Loucy (cell line): ENCODE results near the gene JAG2.

Source experiments
- H2AFZ ChIP-seq: fragments of 200-600 bp; sonication (generic); 2 replicates; pipeline ENCODE4 v1.6.0; 2016; ENCODE audit warnings: antibody characterized with exemption, mild to moderate bottlenecking, low read length, moderate library complexity
- H3F3A ChIP-seq: fragments of 200-600 bp; 2 replicates; pipeline ENCODE4 v1.6.0; 2016; ENCODE audit warnings: antibody characterized with exemption, low read depth, mild to moderate bottlenecking
- H3K27me3 ChIP-seq: fragments of 200-600 bp; sonication (generic); 2 replicates; pipeline ENCODE4 v1.6.1; 2014; ENCODE audit warnings: low read length, mild to moderate bottlenecking; ENCODE audit not compliant: insufficient read depth, poor library complexity, severe bottlenecking
- H3K36me3 ChIP-seq: fragments of 200-600 bp; sonication (generic); 2 replicates; pipeline ENCODE4 v1.6.1; 2016; ENCODE audit warnings: low read length; ENCODE audit not compliant: insufficient read depth
- H3K4me1 ChIP-seq: fragments of 200-600 bp; sonication (generic); 2 replicates; pipeline ENCODE4 v1.5.1; 2014; ENCODE audit warnings: low read length, mild to moderate bottlenecking; ENCODE audit not compliant: insufficient read depth, poor library complexity, severe bottlenecking
- H3K4me2 ChIP-seq: fragments of 200-600 bp; sonication (generic); 2 replicates; pipeline ENCODE4 v1.6.0; 2014; ENCODE audit warnings: antibody characterized with exemption, low read length, low read depth, mild to moderate bottlenecking; ENCODE audit not compliant: poor library complexity, severe bottlenecking
- H3K4me3 ChIP-seq: fragments of 200-600 bp; sonication (generic); 2 replicates; pipeline ENCODE4 v1.5.1; 2014; ENCODE audit warnings: low read length, mild to moderate bottlenecking, mixed read lengths; ENCODE audit not compliant: poor library complexity, severe bottlenecking
- H3K79me2 ChIP-seq: fragments of 200-600 bp; sonication (generic); 2 replicates; pipeline ENCODE4 v1.6.1; 2014; ENCODE audit warnings: low read length; ENCODE audit not compliant: insufficient read depth
- H3K9ac ChIP-seq: fragments of 200-600 bp; sonication (generic); 2 replicates; pipeline ENCODE4 v1.6.0; 2014; ENCODE audit warnings: mild to moderate bottlenecking, low read depth, low read length, moderate library complexity; ENCODE audit not compliant: poor library complexity, severe bottlenecking
- H3K9me2 ChIP-seq: fragments of 200-600 bp; sonication (generic); replicated peaks from 2 replicates; pipeline ENCODE4 v1.6.1; 2016; ENCODE audit warnings: low read depth, low read length, mixed read lengths
- H3K9me3 ChIP-seq: fragments of 200-600 bp; sonication (generic); 2 replicates; pipeline ENCODE4 v1.6.1; 2014; ENCODE audit warnings: mild to moderate bottlenecking, antibody characterized with exemption, low read length, low read depth; ENCODE audit not compliant: insufficient read depth
- H4K20me1 ChIP-seq: fragments of 200-600 bp; sonication (generic); 2 replicates; pipeline ENCODE4 v1.6.0; 2014; ENCODE audit warnings: antibody characterized with exemption, low read length, mild to moderate bottlenecking; ENCODE audit not compliant: insufficient read depth, poor library complexity, severe bottlenecking
- CTCF ChIP-seq: fragments of 200-600 bp; sonication (generic); conservative IDR thresholded peaks from 2 replicates; pipeline ENCODE4 v1.5.1; 2014; ENCODE audit warnings: mild to moderate bottlenecking, antibody characterized with exemption, low read length
- EZH2phosphoT487 ChIP-seq: fragments of 200-600 bp; IDR thresholded peaks from 2 replicates; pipeline ENCODE4 v1.6.1; 2018; ENCODE audit warnings: antibody characterized with exemption, mild to moderate bottlenecking, moderate library complexity, borderline replicate concordance

JAG2 gene

GRCh38 chr14:105197211-105197641, 28.6 kb upstream of the JAG2 start:
- Histone ChIP-seq H3K9ac (no peak overlapping the region), H2AFZ (no peak overlapping the region), H3K4me3 (no peak overlapping the region), H3K4me2 (no peak overlapping the region), H3K4me1 (peaks cover 40% of the 10 kb centered on the region), H3K36me3 (no peaks in the 10 kb centered on the region), H3K27me3 (no peaks in the 10 kb centered on the region), H3K9me2 (no peaks in the 10 kb centered on the region), H3K9me3 (no peaks in the 10 kb centered on the region), H3K79me2 (no peaks in the 10 kb centered on the region), H3F3A (no peaks in the 10 kb centered on the region), H4K20me1 (no peaks in the 10 kb centered on the region)
- TF ChIP-seq EZH2phosphoT487, result no peak
- no peak for TF ChIP-seq CTCF

- H3K36me3 ChIP-seq, result no peaks in the 10 kb centered on the region
- no peak overlapping the region for H3K4me3 ChIP-seq
- H3K27me3 ChIP-seq, result no peaks in the 10 kb centered on the region
- no peak overlapping the region for H2AFZ ChIP-seq
- H3K79me2 ChIP-seq, result no peaks in the 10 kb centered on the region
- H4K20me1 ChIP-seq, result no peaks in the 10 kb centered on the region
- H3K4me2 ChIP-seq, result no peak overlapping the region
- peaks cover 33% of the 10 kb centered on the region for H3K4me1 ChIP-seq
- H3K9me2 ChIP-seq, result no peaks in the 10 kb centered on the region
- no peaks in the 10 kb centered on the region for H3K9me3 ChIP-seq
- no peaks in the 10 kb centered on the region for H3F3A ChIP-seq
- no peak overlapping the region for H3K9ac ChIP-seq
- TF ChIP-seq EZH2phosphoT487, result no peak
These were observed 27.8 kb upstream of the JAG2 start for GRCh38 chr14:105196265-105196960.

GRCh38 chr14:105195522-105196264, 27.1 kb upstream of the JAG2 start:
- H3K9ac ChIP-seq, result no peak overlapping the region
- H3K27me3 ChIP-seq, result no peaks in the 10 kb centered on the region
- H3K4me1 ChIP-seq, result peaks cover 26% of the 10 kb centered on the region
- H2AFZ ChIP-seq, result no peak overlapping the region
- H3K36me3 ChIP-seq, result no peaks in the 10 kb centered on the region
- no peaks in the 10 kb centered on the region for H3K79me2 ChIP-seq
- H3F3A ChIP-seq, result no peaks in the 10 kb centered on the region
- TF ChIP-seq EZH2phosphoT487 (no peak), CTCF (no peak)
- H3K4me2 ChIP-seq, result no peak overlapping the region
- H3K4me3 ChIP-seq, result no peak overlapping the region
- H3K9me2 ChIP-seq, result no peaks in the 10 kb centered on the region
- no peaks in the 10 kb centered on the region for H3K9me3 ChIP-seq
- H4K20me1 ChIP-seq, result no peaks in the 10 kb centered on the region
